K562 (cell line): ENCODE measurements around the gene MARCHF7. TPM values are rescaled to one million over a fixed set of nuclear protein-coding genes. Genes with fewer than 3 reads are reported as not detected.
A peak's percentile ranks its signal among the peaks of the same experiment; 100 is the strongest.

Experiments
- ATAC-seq: fragments of 200-7000 bp; cut with Tn5 transposase; 3 replicates; pipeline ENCODE4 v1.9.1; 2020; ENCODE audit warnings: moderate library complexity
- BruUV-seq: library from RNA; stranded (reverse); fragments of 400-500 nt; replicated peaks from 2 replicates; lab custom pipeline; 2021; lab: Mats Ljungman, UMichigan
- CTCF ChIA-PET: fragments of 300-600 bp; formaldehyde crosslinking; extraction: SDS; loops from one replicate; lab custom pipeline; 2021; ENCODE audit warnings: low intra/inter-chr PET ratio; lab: Yijun Ruan, JAX
- POLR2A ChIA-PET: fragments of 300-600, 350-650 bp; sonication (Branson Sonifier 250); formaldehyde crosslinking; extraction: SDS; loops from one replicate; lab custom pipeline; 2021; ENCODE audit warnings: antibody characterized with exemption, inconsistent platforms; lab: Yijun Ruan, JAX
- DNase-seq, 4 experiments: peaks; one replicate each; pipeline versions ENCODE4 v3.0.0 to v3.0.0-alpha.2; 2011 to 2018; ENCODE audit warnings: low spot score in 3 of 4, mixed read lengths in 3 of 4; ENCODE audit errors: extremely low read depth in 1 of 4
- FAIRE-seq: peaks from 2 replicates; lab custom pipeline; 2011; peaks lifted over from hg19 to GRCh38; lab: Jason Lieb, UNC
- H2AFZ ChIP-seq: 2 replicates; pipeline ENCODE4 v1.6.0; 2011; ENCODE audit warnings: low read depth, low read length, control low read depth, inconsistent platforms
- H3K27ac ChIP-seq: fragments of 200-600 bp; 3 replicates; pipeline ENCODE4 v1.8.0; 2011; ENCODE audit warnings: low read depth, mild to moderate bottlenecking, control low read depth, inconsistent platforms, low read length, moderate library complexity, mixed read lengths; ENCODE audit errors: extremely low read depth
- H3K27me3 ChIP-seq, 2 experiments: fragments of 300-600 bp in 1 of 2; 2 replicates in 1 of 2; 3 replicates in 1 of 2; pipeline versions ENCODE4 v1.6.0 to v1.8.0; 2011; ENCODE audit warnings: inconsistent platforms in 2 of 2, low read length in 2 of 2, mild to moderate bottlenecking in 1 of 2, mixed read lengths in 1 of 2, moderate library complexity in 1 of 2; ENCODE audit not compliant: control insufficient read depth in 2 of 2, insufficient read depth in 2 of 2
- H3K36me3 ChIP-seq: fragments of 300-600 bp; 3 replicates; pipeline ENCODE4 v1.8.0; 2011; ENCODE audit warnings: mild to moderate bottlenecking, low read length, inconsistent platforms; ENCODE audit not compliant: control insufficient read depth, insufficient read depth
- H3K4me1 ChIP-seq, 2 experiments: fragments of 200-600 bp in 1 of 2; replicated peaks in 1 of 2; 2 replicates in 1 of 2; 3 replicates in 1 of 2; pipeline versions ENCODE4 v1.5.1 to v1.8.0; 2011; ENCODE audit warnings: inconsistent platforms in 2 of 2, low read length in 2 of 2, mild to moderate bottlenecking in 1 of 2, mixed read lengths in 1 of 2, moderate library complexity in 1 of 2; ENCODE audit not compliant: control insufficient read depth in 2 of 2, insufficient read depth in 2 of 2
- H3K4me2 ChIP-seq: 2 replicates; pipeline ENCODE4 v1.6.1; 2011; ENCODE audit warnings: low read length, control low read depth, inconsistent platforms, mixed read lengths; ENCODE audit not compliant: insufficient read depth
- H3K4me3 ChIP-seq: fragments of 200-600 bp; sonication (generic), shearing (Covaris generic); 2 replicates; pipeline ENCODE4 v1.5.1; 2016; ENCODE audit warnings: control low read depth, inconsistent platforms
- H3K79me2 ChIP-seq: fragments of 200-600 bp; 3 replicates; pipeline ENCODE4 v1.8.0; 2011; ENCODE audit warnings: low read length, inconsistent platforms; ENCODE audit not compliant: control insufficient read depth, insufficient read depth
- H3K9ac ChIP-seq, 2 experiments: 2 replicates each; pipeline versions ENCODE4 v1.6.0 to v1.6.1; 2011; ENCODE audit warnings: low read depth in 2 of 2, low read length in 2 of 2, control low read depth in 1 of 2, inconsistent platforms in 1 of 2, mild to moderate bottlenecking in 1 of 2, mixed read lengths in 1 of 2; ENCODE audit not compliant: insufficient read depth in 1 of 2
- H3K9me1 ChIP-seq: one replicate; pipeline ENCODE4 v1.6.0; 2011; ENCODE audit warnings: inconsistent platforms, mild to moderate bottlenecking, low read length, moderate library complexity; ENCODE audit not compliant: control insufficient read depth, insufficient read depth
- H3K9me3 ChIP-seq: replicated peaks from 2 replicates; pipeline ENCODE4 v1.5.1; 2011; ENCODE audit warnings: low read depth, low read length, inconsistent platforms; ENCODE audit not compliant: control insufficient read depth, insufficient read depth
- H4K20me1 ChIP-seq: replicated peaks from 2 replicates; pipeline ENCODE4 v1.6.1; 2011; ENCODE audit warnings: low read length, inconsistent platforms, mixed read lengths; ENCODE audit not compliant: control insufficient read depth, insufficient read depth
- BACH1 ChIP-seq: fragments of 200-800 bp; sonication (Bioruptor generic); IDR thresholded peaks from 2 replicates; pipeline ENCODE4 v1.6.1; 2016; ENCODE audit warnings: missing genetic modification characterization, missing compliant biosample characterization
- CBFB ChIP-seq: sonication (generic); formaldehyde crosslinking; IDR thresholded peaks from 2 replicates; pipeline ENCODE4 v1.4.0; 2020; ENCODE audit warnings: mild to moderate bottlenecking, missing genetic modification reagents
- CREM ChIP-seq: IDR thresholded peaks from 2 replicates; pipeline ENCODE4 v1.6.1; 2014; ENCODE audit warnings: antibody characterized with exemption, low read depth
- HMBOX1 ChIP-seq: sonication (generic); IDR thresholded peaks from 2 replicates; pipeline ENCODE4 v1.6.1; 2016
- ILF3 ChIP-seq: fragments of 450-650 bp; IDR thresholded peaks from 2 replicates; pipeline ENCODE4 v1.6.1; 2018; ENCODE audit warnings: antibody characterized with exemption, mild to moderate bottlenecking, moderate library complexity, borderline replicate concordance
- KDM4B ChIP-seq, 2 experiments: fragments of 450-650 bp in 1 of 2; sonication (generic) in 1 of 2; IDR thresholded peaks; 2 replicates each; pipeline ENCODE4 v1.6.1; 2016 to 2017; ENCODE audit warnings: borderline replicate concordance in 2 of 2, antibody characterized with exemption in 1 of 2, low read depth in 1 of 2, mild to moderate bottlenecking in 1 of 2
- MNT ChIP-seq, 2 experiments: fragments of 450-650 bp; conservative IDR thresholded peaks; 2 replicates each; pipeline ENCODE4 v1.6.1; 2017; ENCODE audit warnings: mild to moderate bottlenecking in 2 of 2, moderate library complexity in 2 of 2
- SMARCA4 ChIP-seq: fragments of 450-650 bp; IDR thresholded peaks from 2 replicates; pipeline ENCODE4 v1.6.1; 2016
- ZNF444 ChIP-seq: fragments of 250-450 bp; sonication (Bioruptor Pico); IDR thresholded peaks from 2 replicates; pipeline ENCODE4 v1.4.0; 2020; ENCODE audit warnings: mild to moderate bottlenecking, moderate library complexity
- ZNF507 ChIP-seq: conservative IDR thresholded peaks from 2 replicates; pipeline ENCODE4 v1.6.1; 2017; ENCODE audit warnings: missing genetic modification characterization, missing compliant biosample characterization
- ZNF668 ChIP-seq: fragments of 250-450 bp; sonication (Bioruptor Pico); IDR thresholded peaks from 2 replicates; pipeline ENCODE4 v1.8.0; 2022; ENCODE audit warnings: mild to moderate bottlenecking, inconsistent platforms
- WGBS: fragments of 100-300 bp; shearing (Covaris generic); methylation state at CpG from one replicate; pipeline ENCODE4 v1.1.6; 2016; ENCODE audit warnings: low coverage, mixed read lengths; ENCODE audit not compliant: insufficient coverage; ENCODE audit errors: missing lambda C conversion rate; 5-methylcytosine and 5-hydroxymethylcytosine counted together
- in situ Hi-C: fragments of 300-500 bp; cut with MboI; formaldehyde crosslinking; loops from 4 replicates; pipeline ENCODE4 v1.15.0; 2018; ENCODE audit warnings: inconsistent platforms, mixed read lengths
- intact Hi-C: fragments of 100-400 bp; cut with micrococcal nuclease; formaldehyde crosslinking; loops from 2 replicates; pipeline ENCODE4 v1.14.2; 2022
- polyA plus RNA-seq, 8 experiments: library from polyadenylated mRNA; depleted of rRNA in 4 of 8; stranded (reverse) in 5 of 8; unstranded in 3 of 8; fragments of >200 nt; fragmentation: Nextera tagmentation in 2 of 8; fragmentation: Illumina TruSeq in 1 of 8; extraction: Ambion mirVana in 2 of 8; extraction: Trizol in 1 of 8; gene quantifications; 2 replicates each; pipeline versions ENCODE4 v1.2.1 to v1.2.3, GENCODE V29; 2011 to 2014; ENCODE audit warnings: inconsistent platforms in 1 of 8, missing spikeins in 1 of 8
- total RNA-seq, 7 experiments: library from RNA; depleted of rRNA in 6 of 7; stranded (reverse); fragments of >200 nt in 6 of 7; fragmentation: Illumina TruSeq in 2 of 7; extraction: Trizol in 2 of 7; gene quantifications; 2 replicates each; pipeline versions ENCODE4 v1.2.1 to v1.2.3, GENCODE V29; 2011 to 2021; ENCODE audit warnings: low replicate concordance in 1 of 7

The MARCHF7 gene
- total and polyA plus RNA-seq, 9 of the 15 experiments (the other 6 are each of a cell fraction or from before 2014, with no cell fraction given): 58.2 to 137 (median 86.7) TPM

DNA sequence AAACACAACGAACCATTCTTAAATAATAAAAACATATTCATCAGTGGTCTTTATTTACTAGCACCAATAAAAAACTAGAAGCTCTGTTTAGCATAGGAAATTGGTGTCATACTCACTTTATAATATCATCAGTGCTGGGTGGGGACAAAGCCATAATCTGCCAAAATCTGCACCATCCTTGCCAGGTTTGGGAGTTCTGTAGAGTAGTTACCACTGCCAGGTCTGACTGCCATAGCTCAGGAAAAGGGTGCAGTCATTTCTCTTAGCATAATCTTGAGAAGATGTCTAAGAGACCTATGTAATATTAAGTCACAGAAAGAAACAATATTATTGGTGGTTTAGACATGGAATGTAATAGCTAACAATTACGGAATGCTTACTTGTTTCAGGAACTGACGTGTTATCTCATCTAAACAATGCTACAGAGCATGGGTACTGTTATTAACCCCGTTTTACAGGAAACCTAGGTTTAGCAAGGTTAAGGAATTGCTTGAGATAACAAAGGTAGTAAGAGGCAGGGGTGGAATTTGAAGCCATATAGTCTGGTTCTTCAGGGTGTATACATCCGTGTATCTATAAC is 1.6 kb upstream of the MARCHF7 start:
- H3K4me1 ChIP-seq: peaks cover 11 to 17% of the 10 kb centered on the region in 2 experiments; a peak in 4 of 5 replicates
- H3K9ac ChIP-seq: peak overlapping the region in 1 of 2 experiments; percentile 98; a peak in 2 of 4 replicates
- no peaks in the 10 kb centered on the region for H3K9me3 ChIP-seq
- 31% methylated on average over 5 of the region's 5 CpGs for WGBS
- FAIRE-seq (peak; percentile 15), ATAC-seq (no peak), DNase-seq (peak in 2 of 4 experiments; percentile 21 to 29)
- ChIA-PET POLR2A (interaction anchor here (0.8 kb wide), 1 partner anchor 12 kb away, joined by 4 read pairs; no protein-coding TSS in a partner anchor), CTCF (no interaction called here)
- H4K20me1 ChIP-seq: peaks cover 23% of the 10 kb centered on the region
- H3K27me3 ChIP-seq: no peaks in the 10 kb centered on the region; a peak in 1 of 5 replicates
- no TSS peak for BruUV-seq
- no peak overlapping the region for H3K27ac ChIP-seq
- peak overlapping the region; percentile 97 for H2AFZ ChIP-seq
- H3K4me3 ChIP-seq: no peak overlapping the region
- H3K79me2 ChIP-seq: peaks cover 51% of the 10 kb centered on the region
- intact Hi-C loops: loop anchor here (1.0 to 5.0 kb wide), 4 partner anchors 97 to 808 kb away; no protein-coding TSS in a partner anchor
- H3K4me2 ChIP-seq: peak overlapping the region; percentile 53; the same call in 1 of the 2 replicates
- in situ Hi-C loops: no loop called here
- no peaks in the 10 kb centered on the region for H3K9me1 ChIP-seq
- TF ChIP-seq SMARCA4 (0 out of 2 replicates have a peak, but pooled peaks have one; percentile 20), ZNF444 (CRISPR knock-in tag) (no peak), ILF3 (no peak), CBFB (no peak), KDM4B (IDR thresholded peaks at IDR 0.05; ENCODE audit: borderline replicate concordance in 2 of 2, low read depth in 1 of 2) (no peak), MNT (conservative IDR thresholded peaks at IDR 0.05) (peak in 1 of 2 experiments; percentile 30; a peak in 1 of 4 replicates), BACH1 (tag) (peak; percentile 3; the same call in 1 of the 2 replicates), ZNF507 (tag) (no peak), CREM (0 out of 2 replicates have a peak, but pooled peaks have one; percentile 37), ZNF668 (CRISPR knock-in tag) (no peak), HMBOX1 (peak; percentile 47)
- peaks cover 23% of the 10 kb centered on the region for H3K36me3 ChIP-seq
